Inferior parietal cortex (tissue), 1 donor: ENCODE results near the gene EPB42.
A peak's percentile ranks its signal among the peaks of the same experiment; 100 is the strongest.
"Not testable (repeated sequence)": the region's sequence is repeated elsewhere in the genome, so short reads cannot be mapped to it uniquely, and the experiment has no call there.

Experiments used
- DNase-seq: peaks from one replicate; pipeline ENCODE4 v3.0.0-alpha.2; 2016; ENCODE audit errors: extremely low spot score

Gene EPB42

GRCh38 chr15:43185157-43186002 is 35.4 kb downstream of the EPB42 start, which contains the start of gene CCNDBP1:
Gene CCNDBP1, plus strand, starts transcription at chr15:43185403. Its CDS starts 96 bp downstream, at chr15:43185499.
- peak; percentile 74 for DNase-seq

GRCh38 chr15:43184407-43185124 is 36.3 kb downstream of the EPB42 start:
- DNase-seq, result no peak

- no peak for DNase-seq
These were observed 37.5 kb downstream of the EPB42 start for GRCh38 chr15:43183270-43183669.

- not testable (repeated sequence) for DNase-seq
These were observed 43.7 kb downstream of the EPB42 start for GRCh38 chr15:43177147-43177546.

GRCh38 chr15:43175656-43176309 is 45.0 kb downstream of the EPB42 start:
- not testable (repeated sequence) for DNase-seq

GRCh38 chr15:43169888-43170287 is 50.9 kb downstream of the EPB42 start:
- DNase-seq, result no peak

- no peak for DNase-seq
These were observed 52.4 kb downstream of the EPB42 start for GRCh38 chr15:43168192-43169107.

GRCh38 chr15:43167261-43167660 is 53.6 kb downstream of the EPB42 start:
- not testable (repeated sequence) for DNase-seq

GRCh38 chr15:43165801-43166325 is 55.0 kb downstream of the EPB42 start:
- DNase-seq, result no peak

GRCh38 chr15:43153269-43153668 is 67.5 kb downstream of the EPB42 start:
- DNase-seq, result no peak

- no peak for DNase-seq
These were observed 69.1 kb downstream of the EPB42 start for GRCh38 chr15:43151688-43152087.

- DNase-seq, result no peak
These were observed 70.5 kb downstream of the EPB42 start for GRCh38 chr15:43150191-43150929.
